NCI-H1105 (cell line): ENCODE data around the gene NTM.
A peak's percentile ranks its signal among the peaks of the same experiment; 100 is the strongest.

Source experiments
- DNase-seq: peaks from one replicate; lab custom pipeline; 2025; lab: John Stamatoyannopoulos, UW

The NTM gene

DNA sequence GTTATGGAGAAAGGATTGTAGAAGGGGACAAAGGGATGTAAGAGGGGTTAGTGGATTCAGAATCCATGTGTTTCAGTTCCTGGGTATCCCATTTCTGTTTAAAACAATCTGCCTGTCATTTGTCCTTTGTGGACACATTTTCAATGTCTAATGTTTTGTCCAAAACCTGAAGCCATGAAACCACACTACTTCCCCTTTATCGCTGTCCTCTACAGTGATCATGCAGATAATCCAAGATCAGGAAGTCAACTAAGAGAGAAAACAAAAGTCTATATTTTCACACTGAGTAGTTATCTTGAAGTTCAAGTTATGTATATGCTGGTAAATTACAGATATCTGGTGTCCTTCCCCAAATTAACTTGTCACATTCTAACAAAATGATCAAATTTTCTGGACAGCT is 457.0 kb downstream of the NTM start:
- no peak for DNase-seq

DNA sequence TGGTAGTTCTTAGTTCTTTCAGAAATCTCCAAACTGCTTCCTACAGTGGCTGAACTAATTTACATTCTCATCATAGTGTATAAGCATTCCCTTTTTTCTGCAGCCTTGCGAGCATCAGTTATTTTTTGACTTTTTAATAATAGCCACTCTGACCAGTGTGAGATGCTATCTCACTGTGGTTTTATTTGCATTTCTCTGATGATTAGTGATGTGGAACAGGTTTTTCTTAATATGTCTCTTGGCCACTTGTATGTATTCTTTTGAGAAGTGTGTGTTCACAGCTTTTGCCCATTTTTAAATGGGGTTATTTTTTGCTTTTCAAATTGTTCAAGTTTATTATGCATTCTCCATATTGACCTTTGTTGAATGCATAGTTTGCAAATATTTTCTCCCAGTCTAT is 459.3 kb downstream of the NTM start:
- DNase-seq = no peak

DNA sequence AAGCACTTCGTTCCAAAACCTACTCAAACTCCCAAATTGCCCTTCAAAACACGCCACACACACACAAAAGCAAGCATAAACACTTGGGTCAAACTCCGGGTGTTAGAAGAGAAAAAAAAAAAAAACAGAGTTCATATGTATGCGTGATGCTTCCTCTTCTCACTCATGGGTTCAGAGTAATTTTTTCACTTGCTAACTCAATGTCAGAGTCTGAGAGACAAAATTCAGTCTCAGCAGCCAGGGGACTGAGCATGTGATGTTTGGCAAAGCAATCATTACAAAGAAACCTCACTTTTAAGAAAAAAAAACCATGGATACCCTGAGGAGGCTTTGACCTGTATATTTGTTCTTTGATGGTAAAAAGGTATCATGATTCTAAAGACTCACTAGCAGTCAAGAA is 461.7 kb downstream of the NTM start:
- no peak for DNase-seq

- DNase-seq = no peak
These were observed 463.0 kb downstream of the NTM start for GRCh38 chr11:131833366-131833765.

DNA sequence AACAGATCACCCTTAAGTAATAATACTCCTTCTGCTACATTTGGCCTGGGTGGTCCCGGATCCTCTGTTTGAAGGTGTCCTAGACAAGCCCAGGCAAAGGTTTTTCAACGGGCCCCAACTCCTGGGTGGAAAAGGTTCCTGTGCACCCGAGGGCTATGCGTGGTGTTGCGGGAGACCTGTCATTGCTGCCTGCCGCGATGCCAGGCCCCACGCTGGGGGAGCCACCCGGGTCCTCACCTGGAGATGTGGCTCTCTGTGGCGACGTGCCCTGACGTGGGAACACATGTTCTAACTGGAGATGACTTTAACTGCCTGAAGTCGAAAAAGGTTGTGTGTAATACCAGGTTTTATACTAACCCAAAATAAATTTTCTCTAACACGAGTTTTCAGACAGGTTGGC is 467.1 kb downstream of the NTM start:
- DNase-seq = no peak

DNA sequence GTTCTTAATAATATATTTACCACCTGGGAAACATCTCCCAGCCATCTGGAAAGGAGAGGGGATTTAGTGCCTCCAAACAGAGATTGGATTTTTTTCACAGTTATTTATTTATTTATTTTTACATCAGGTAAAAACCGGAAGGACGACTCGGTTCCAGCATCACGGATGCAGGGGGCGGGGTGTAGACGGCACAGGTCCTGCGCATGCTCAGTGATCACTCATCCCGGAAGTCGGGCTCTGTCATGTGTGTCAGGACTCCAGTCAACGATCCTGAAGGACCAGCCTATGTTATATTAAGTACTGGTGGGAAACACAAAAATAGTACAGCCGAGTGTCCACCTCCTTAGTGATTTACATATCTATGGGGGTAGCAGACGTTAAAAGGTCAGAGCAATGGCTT is 467.6 kb downstream of the NTM start:
- no peak for DNase-seq

GRCh38 chr11:131839326-131839725 is 468.9 kb downstream of the NTM start:
- no peak for DNase-seq

GRCh38 chr11:131840545-131840944 is 470.1 kb downstream of the NTM start:
- DNase-seq = no peak

DNA sequence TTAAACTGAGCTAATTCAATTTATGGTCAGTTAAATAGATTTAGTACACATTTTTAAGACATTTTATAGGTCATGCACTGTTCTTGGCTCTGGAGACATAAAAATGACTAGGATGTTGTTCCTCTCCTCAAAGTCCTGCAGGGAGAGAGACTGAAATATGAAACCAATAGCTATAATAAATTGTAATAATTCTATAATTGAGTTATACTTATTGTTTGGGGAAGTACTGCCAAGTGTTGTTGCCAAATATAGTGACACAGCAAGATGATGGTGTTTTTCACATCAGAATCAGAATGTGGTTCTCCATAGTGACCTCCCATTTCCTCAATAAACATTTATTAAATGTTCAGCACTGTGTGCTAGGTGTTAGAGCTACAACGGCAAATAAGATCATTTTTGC is 470.6 kb downstream of the NTM start:
- peak; percentile 14 for DNase-seq

DNA sequence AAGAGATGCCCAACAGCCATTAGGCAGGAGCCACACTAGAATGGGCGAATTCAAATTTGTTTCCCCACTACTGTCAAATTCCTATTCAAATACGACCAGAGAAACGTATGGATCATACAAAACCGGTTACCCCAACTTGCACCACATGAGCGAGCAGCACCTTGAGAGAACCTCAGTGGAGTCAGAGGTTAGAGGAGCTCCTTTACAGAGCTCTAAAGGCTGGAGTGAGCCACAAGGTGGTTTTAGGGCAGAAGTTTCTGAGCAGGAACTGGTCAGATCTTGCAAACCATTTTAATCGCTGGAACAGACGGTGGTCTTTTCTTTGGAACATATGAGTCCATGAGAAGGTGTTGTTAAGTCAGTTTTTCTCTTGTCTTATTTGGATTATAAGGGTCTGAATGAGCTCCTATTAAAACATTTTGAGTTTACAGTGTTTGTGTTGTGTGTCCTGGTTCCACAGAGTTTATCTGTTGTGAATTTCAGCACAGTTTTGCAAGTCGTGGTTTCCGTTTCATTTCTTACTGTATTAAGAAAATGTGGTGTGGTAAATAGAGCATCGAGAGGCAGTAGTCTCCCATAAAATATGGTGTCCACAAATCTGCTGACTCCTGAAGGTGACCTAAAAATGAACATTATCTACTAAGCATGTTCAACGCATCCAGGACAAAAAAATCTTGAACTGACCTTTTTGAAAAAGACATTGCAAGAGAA is 471.7 kb downstream of the NTM start:
- DNase-seq = no peak

DNA sequence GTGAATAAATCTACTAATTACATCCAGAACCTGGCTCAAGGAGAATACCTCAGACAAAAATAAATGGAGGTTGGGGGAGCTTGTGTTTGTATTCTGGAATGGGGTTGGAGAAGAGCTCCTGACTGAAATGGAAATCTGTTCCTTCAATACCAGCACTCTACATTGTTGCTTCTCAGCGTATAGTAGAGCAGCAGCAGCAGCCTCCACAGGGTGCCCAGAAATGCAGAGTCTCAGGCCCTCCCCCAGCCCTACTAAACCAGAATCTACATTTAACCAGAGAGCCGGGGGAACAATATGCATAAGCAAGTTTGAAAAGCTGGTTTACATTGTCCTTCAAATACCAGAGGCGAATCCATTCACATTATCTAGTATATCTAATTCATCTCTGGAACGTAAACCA is 474.8 kb downstream of the NTM start:
- DNase-seq = no peak

DNA sequence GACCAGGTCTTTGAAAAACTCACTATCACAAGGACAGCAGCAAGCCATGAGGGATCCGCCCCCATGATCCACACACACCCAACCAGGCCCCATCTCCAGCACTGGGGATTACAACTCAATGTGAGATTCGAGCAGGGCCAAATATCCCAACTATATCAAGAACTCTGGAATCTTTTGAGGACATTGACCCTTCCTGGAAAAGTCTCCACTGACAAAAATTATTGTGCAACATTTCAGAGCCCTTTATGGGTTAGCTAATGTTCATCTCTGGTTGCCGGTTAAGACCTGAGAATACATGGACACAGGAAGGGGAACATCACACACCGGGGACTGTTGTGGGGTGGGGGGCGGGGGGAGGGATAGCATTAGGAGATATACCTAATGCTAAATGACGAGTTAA is 479.1 kb downstream of the NTM start:
- DNase-seq = no peak

DNA sequence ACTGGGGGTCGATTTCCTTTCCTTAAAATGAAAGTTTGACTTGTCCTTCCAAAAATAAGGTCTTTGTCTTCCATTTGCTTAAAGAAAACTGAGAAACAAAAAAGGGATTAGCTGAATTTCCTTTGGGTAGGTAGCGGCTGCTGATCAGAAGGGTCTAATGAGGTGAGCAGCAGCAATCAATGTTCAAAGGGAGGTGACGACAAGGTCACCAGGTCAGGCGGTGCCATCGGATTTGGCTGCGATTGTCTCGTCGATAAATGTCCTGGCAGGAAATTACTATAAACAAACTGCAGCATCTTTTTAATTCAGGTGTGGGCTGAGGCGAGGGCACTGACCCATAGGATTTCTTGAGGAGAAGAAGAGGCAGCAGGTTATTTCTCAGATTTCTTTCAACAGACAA is 480.1 kb downstream of the NTM start:
- no peak for DNase-seq

- no peak for DNase-seq
These were observed 481.7 kb downstream of the NTM start for GRCh38 chr11:131851964-131852755.

- no peak for DNase-seq
These were observed 482.3 kb downstream of the NTM start for GRCh38 chr11:131852757-131853156.

GRCh38 chr11:131854391-131854790 is 484.0 kb downstream of the NTM start:
- DNase-seq = no peak

DNA sequence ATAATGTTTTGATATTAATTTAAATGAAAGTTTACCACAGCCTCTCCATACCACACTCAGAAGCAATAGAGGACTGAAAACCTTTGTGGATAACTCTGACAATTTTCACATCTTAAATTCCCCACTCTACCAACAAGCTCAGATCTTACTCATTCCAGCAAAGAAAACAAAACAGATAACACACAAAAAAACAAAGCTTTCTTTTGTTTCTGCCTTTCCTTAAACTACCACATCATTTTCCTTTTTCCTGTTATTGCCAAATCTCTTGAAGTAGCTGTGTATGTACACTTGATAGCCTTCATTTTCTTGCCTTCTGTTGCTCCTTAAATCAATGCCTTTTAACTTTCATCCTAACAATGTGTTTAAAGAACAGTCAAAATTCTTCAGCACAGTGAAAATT is 484.9 kb downstream of the NTM start:
- DNase-seq = no peak

GRCh38 chr11:131857246-131857645 is 486.8 kb downstream of the NTM start:
- no peak for DNase-seq

DNA sequence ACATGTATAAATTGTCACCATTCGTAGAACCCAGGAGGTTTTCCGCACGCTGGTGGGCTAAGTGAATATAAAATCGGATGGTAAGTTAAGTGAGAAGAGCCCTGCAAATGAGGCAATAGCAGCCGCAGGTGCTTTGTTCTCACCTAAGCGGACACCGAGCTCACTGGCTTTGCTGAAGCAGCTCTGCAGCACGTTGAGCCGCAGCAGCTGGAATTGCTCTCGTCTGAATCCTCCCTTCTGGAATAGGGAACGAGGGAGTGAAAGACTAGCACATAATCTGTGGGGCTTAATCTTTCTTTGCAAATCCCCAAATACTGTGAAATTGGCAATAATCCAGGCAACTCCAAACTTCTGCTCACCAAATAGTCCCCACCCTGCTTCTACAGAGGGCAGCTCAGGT is 488.1 kb downstream of the NTM start:
- no peak for DNase-seq

GRCh38 chr11:131859538-131860210 is 489.3 kb downstream of the NTM start:
- DNase-seq = no peak

DNA sequence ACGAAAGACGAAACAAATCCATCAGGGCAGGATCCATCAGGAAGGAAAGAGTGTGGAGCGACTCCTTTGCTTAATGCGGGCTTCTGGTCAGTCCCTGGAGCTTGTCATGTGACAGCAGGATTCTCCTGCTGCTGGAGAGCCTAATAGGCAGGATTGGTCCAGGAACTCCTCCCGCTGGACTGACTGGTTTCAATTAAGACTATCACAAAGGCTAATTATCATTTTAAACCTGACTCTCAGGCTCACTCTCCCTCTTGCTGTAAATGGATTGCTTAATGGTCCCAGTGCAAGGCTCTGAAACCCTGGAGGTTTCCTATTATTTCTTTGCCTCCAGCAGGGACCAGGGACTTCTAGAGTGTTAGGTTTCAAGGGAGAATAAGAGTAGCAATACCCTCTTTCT is 493.8 kb downstream of the NTM start:
- DNase-seq = peak; percentile 19

DNA sequence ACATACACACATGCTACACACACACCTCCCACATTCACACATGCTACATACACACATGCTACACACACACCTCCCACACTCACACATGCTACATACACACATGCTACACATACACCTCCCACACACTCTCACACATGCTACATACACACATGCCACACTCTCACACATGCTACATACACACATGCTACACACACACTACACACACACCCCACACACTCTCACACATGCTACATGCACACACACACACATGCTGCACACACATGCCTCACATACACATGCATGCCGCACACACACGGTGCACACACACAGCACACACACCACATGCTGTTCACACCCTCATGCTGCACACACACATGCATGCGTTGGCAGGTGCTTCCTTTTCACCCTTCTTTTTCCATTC is 495.4 kb downstream of the NTM start:
- no peak for DNase-seq
